Neural progenitor cell (in vitro differentiated cells): ENCODE data around the gene LAMP1.
"Not testable (repeated sequence)": the region's sequence is repeated elsewhere in the genome, so short reads cannot be mapped to it uniquely, and the experiment has no call there.

Experiments
- EZH2 ChIP-seq: fragments of 200-600 bp; sonication (generic); IDR thresholded peaks from 2 replicates; pipeline ENCODE4 v1.6.1; 2017; ENCODE audit warnings: antibody characterized with exemption, mild to moderate bottlenecking, moderate library complexity
- EZH2phosphoT487 ChIP-seq: fragments of 200-600 bp; sonication (generic); IDR thresholded peaks from 2 replicates; pipeline ENCODE4 v1.6.1; 2017; ENCODE audit warnings: antibody characterized with exemption
- TF ChIP-seq, protein P1 (sequence below): fragments of 200-600 bp; sonication (generic); IDR thresholded peaks from 2 replicates; pipeline ENCODE4 v1.5.1; 2017; ENCODE audit warnings: antibody characterized with exemption, mild to moderate bottlenecking

DNA sequence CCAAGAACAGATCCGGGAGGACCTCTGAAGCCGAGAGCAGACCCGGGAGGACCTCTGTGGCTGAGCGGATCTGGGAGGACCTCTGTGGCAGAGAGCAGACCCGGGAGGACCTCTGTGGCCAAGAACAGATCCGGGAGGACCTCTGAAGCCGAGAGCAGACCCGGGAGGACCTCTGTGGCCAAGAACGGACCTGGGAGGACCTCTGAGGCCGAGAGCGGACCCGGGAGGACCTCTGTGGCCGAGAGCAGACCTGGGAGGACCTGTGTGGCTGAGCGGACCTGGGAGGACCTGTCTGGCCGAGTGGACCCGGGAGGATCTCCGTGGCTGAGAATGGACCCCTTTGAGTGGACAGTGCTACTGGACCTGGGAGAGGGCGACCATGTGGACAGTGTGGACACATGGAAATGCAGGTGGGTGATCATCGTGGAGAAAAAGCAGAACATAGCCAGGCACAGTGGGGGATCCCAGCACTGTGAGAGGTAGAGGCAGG lies 50.7 kb downstream of the LAMP1 start:
- TF ChIP-seq, protein P1, sequence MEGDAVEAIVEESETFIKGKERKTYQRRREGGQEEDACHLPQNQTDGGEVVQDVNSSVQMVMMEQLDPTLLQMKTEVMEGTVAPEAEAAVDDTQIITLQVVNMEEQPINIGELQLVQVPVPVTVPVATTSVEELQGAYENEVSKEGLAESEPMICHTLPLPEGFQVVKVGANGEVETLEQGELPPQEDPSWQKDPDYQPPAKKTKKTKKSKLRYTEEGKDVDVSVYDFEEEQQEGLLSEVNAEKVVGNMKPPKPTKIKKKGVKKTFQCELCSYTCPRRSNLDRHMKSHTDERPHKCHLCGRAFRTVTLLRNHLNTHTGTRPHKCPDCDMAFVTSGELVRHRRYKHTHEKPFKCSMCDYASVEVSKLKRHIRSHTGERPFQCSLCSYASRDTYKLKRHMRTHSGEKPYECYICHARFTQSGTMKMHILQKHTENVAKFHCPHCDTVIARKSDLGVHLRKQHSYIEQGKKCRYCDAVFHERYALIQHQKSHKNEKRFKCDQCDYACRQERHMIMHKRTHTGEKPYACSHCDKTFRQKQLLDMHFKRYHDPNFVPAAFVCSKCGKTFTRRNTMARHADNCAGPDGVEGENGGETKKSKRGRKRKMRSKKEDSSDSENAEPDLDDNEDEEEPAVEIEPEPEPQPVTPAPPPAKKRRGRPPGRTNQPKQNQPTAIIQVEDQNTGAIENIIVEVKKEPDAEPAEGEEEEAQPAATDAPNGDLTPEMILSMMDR: not testable (repeated sequence)
- TF ChIP-seq EZH2phosphoT487, EZH2: not testable (repeated sequence)
